Keratinocyte (primary cell): Measurements from ENCODE around the gene PCSK6.

Experiments
- EZH2 ChIP-seq: IDR thresholded peaks from one replicate; pipeline ENCODE4 v1.6.1; 2012; ENCODE audit warnings: inconsistent platforms, mild to moderate bottlenecking, low read length, moderate library complexity
- TF ChIP-seq, protein P1 (sequence below), 3 experiments: IDR thresholded peaks in 1 of 3; conservative IDR thresholded peaks in 1 of 3; optimal IDR thresholded peaks in 1 of 3; 2 replicates in 2 of 3; 3 replicates in 1 of 3; pipeline versions ENCODE3 to v1.5.1; 2011; ENCODE audit warnings: low read length in 3 of 3, mild to moderate bottlenecking in 3 of 3, moderate library complexity in 2 of 3, control low read depth in 1 of 3, inconsistent platforms in 1 of 3; ENCODE audit not compliant: insufficient read depth in 2 of 3; ENCODE audit errors: extremely low read depth in 1 of 3

DNA sequence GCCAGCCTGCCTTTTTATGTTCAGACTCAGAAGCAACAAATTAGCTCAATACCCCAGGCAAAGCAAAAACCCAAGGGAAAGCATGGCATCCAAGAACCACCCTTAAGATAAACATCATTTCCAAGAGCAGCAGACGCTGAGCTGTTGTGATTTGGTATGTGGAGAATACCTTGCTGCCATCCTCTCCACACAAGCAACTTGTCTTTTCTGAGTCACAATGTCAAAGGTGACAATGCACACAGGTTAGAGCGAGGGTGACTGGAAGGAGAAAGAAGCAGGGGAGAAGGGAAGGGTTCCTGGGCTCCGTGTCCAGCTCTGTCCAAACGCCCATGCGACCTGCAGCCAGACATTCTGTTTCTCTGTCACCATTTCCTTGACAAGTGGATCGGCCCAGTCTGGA is 6.0 kb downstream of the PCSK6 start:
- TF ChIP-seq EZH2, result no peak
- TF ChIP-seq, protein P1, sequence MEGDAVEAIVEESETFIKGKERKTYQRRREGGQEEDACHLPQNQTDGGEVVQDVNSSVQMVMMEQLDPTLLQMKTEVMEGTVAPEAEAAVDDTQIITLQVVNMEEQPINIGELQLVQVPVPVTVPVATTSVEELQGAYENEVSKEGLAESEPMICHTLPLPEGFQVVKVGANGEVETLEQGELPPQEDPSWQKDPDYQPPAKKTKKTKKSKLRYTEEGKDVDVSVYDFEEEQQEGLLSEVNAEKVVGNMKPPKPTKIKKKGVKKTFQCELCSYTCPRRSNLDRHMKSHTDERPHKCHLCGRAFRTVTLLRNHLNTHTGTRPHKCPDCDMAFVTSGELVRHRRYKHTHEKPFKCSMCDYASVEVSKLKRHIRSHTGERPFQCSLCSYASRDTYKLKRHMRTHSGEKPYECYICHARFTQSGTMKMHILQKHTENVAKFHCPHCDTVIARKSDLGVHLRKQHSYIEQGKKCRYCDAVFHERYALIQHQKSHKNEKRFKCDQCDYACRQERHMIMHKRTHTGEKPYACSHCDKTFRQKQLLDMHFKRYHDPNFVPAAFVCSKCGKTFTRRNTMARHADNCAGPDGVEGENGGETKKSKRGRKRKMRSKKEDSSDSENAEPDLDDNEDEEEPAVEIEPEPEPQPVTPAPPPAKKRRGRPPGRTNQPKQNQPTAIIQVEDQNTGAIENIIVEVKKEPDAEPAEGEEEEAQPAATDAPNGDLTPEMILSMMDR (optimal IDR thresholded peaks at IDR 0.05 in 1 of 3, IDR thresholded peaks at IDR 0.05 in 1 of 3, conservative IDR thresholded peaks at IDR 0.05 in 1 of 3; ENCODE audit: extremely low read depth in 1 of 3, insufficient read depth in 2 of 3, low read length in 3 of 3), result no peak
